HEK293 (cell line): Measurements from ENCODE around the gene EXOC3L2.

ENCODE experiments used
- HOXA7 ChIP-seq: sonication (generic); formaldehyde crosslinking; IDR thresholded peaks from 2 replicates; pipeline ENCODE4 v1.8.1; 2022; ENCODE audit warnings: missing genetic modification reagents, borderline replicate concordance
- REPIN1 ChIP-seq: fragments of 450-650 bp; formaldehyde crosslinking; IDR thresholded peaks from 2 replicates; pipeline ENCODE4 v1.5.1; 2017; ENCODE audit warnings: missing biosample characterization, missing genetic modification characterization, low read depth
- SETDB1 ChIP-seq: IDR thresholded peaks from one replicate; pipeline ENCODE4 v1.6.1; 2017; ENCODE audit warnings: mild to moderate bottlenecking, low read length, moderate library complexity, mixed read lengths; ENCODE audit not compliant: insufficient read length
- SP2 ChIP-seq: fragments of 450-650 bp; formaldehyde crosslinking; IDR thresholded peaks from 2 replicates; pipeline ENCODE4 v1.5.1; 2016; ENCODE audit warnings: missing biosample characterization, missing genetic modification characterization
- ZBTB1 ChIP-seq: fragments of 450-650 bp; formaldehyde crosslinking; IDR thresholded peaks from 2 replicates; pipeline ENCODE4 v1.5.1; 2016; ENCODE audit warnings: missing biosample characterization, missing genetic modification characterization
- ZNF121 ChIP-seq: fragments of 450-650 bp; formaldehyde crosslinking; IDR thresholded peaks from 2 replicates; pipeline ENCODE4 v1.5.1; 2016; ENCODE audit warnings: missing biosample characterization, missing genetic modification characterization
- ZNF169 ChIP-seq: fragments of 450-650 bp; formaldehyde crosslinking; IDR thresholded peaks from 2 replicates; pipeline ENCODE4 v1.5.1; 2016; ENCODE audit warnings: missing biosample characterization, missing genetic modification characterization
- ZNF175 ChIP-seq: fragments of 450-650 bp; formaldehyde crosslinking; IDR thresholded peaks from 2 replicates; pipeline ENCODE4 v1.5.1; 2016; ENCODE audit warnings: missing biosample characterization, missing genetic modification characterization
- ZNF19 ChIP-seq: fragments of 450-650 bp; formaldehyde crosslinking; IDR thresholded peaks from 2 replicates; pipeline ENCODE4; 2016; ENCODE audit warnings: missing biosample characterization, missing genetic modification characterization, low read depth
- ZNF274 ChIP-seq, 2 experiments: fragments of 200-500 bp in 1 of 2; fragments of 450-650 bp in 1 of 2; sonication (Bioruptor generic) in 1 of 2; formaldehyde crosslinking in 1 of 2; IDR thresholded peaks; 2 replicates each; pipeline versions ENCODE4 v1.5.1 to v1.6.1; 2014 to 2016; ENCODE audit warnings: borderline replicate concordance in 1 of 2, inconsistent platforms in 1 of 2, low read length in 1 of 2, missing biosample characterization in 1 of 2, missing genetic modification characterization in 1 of 2
- TF ChIP-seq, protein P1 (sequence below): fragments of 450-650 bp; formaldehyde crosslinking; IDR thresholded peaks from 2 replicates; pipeline ENCODE4 v1.5.1; 2016; ENCODE audit warnings: missing biosample characterization, missing genetic modification characterization
- TF ChIP-seq, protein P2 (sequence below): fragments of 450-650 bp; formaldehyde crosslinking; IDR thresholded peaks from 2 replicates; pipeline ENCODE4 v1.5.1; 2016; ENCODE audit warnings: missing biosample characterization, missing genetic modification characterization
- TF ChIP-seq, protein P3 (sequence below): fragments of 450-650 bp; formaldehyde crosslinking; IDR thresholded peaks from 2 replicates; pipeline ENCODE4 v1.5.1; 2016; ENCODE audit warnings: missing biosample characterization, missing genetic modification characterization
- TF ChIP-seq, protein P4 (sequence below): fragments of 450-650 bp; formaldehyde crosslinking; IDR thresholded peaks from 2 replicates; pipeline ENCODE4 v1.5.1; 2017; ENCODE audit warnings: missing biosample characterization, mild to moderate bottlenecking, missing genetic modification characterization, moderate library complexity

DNA sequence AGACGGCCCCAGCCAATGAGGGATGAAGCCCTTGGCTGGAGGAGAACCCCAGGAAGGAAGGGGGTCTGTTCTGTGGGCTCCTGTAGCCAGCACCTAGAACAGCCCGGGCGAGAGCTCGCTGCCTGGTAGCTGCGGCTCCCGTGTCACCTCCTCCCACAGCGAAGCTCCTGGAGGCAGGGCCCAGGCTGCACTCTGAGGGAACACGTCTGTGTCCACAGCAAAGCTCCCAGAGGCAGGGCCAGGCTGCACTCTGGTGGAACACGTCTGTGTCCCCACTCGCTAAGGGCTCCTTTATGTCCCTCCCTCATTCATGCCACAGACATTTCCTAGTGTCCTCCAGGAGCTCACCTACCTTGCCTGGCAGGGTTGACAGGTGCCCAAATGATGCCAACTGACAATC is 75.6 kb downstream of the EXOC3L2 start:
- TF ChIP-seq ZNF19 (no peak), ZNF169 (no peak), ZNF175 (tag by site-specific recombination) (no peak), ZNF274 (IDR thresholded peaks at IDR 0.05; ENCODE audit: low read length) (no peak), ZNF274 (tag by site-specific recombination; IDR thresholded peaks at IDR 0.05; ENCODE audit: borderline replicate concordance) (no peak), ZBTB1 (tag by site-specific recombination) (no peak), HOXA7 (CRISPR knock-in tag) (no peak), REPIN1 (no peak), ZNF121 (tag by site-specific recombination) (no peak), SP2 (tag by site-specific recombination) (no peak), SETDB1 (no peak)
- TF ChIP-seq, protein P1, sequence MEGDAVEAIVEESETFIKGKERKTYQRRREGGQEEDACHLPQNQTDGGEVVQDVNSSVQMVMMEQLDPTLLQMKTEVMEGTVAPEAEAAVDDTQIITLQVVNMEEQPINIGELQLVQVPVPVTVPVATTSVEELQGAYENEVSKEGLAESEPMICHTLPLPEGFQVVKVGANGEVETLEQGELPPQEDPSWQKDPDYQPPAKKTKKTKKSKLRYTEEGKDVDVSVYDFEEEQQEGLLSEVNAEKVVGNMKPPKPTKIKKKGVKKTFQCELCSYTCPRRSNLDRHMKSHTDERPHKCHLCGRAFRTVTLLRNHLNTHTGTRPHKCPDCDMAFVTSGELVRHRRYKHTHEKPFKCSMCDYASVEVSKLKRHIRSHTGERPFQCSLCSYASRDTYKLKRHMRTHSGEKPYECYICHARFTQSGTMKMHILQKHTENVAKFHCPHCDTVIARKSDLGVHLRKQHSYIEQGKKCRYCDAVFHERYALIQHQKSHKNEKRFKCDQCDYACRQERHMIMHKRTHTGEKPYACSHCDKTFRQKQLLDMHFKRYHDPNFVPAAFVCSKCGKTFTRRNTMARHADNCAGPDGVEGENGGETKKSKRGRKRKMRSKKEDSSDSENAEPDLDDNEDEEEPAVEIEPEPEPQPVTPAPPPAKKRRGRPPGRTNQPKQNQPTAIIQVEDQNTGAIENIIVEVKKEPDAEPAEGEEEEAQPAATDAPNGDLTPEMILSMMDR, result no peak
- TF ChIP-seq, protein P2, sequence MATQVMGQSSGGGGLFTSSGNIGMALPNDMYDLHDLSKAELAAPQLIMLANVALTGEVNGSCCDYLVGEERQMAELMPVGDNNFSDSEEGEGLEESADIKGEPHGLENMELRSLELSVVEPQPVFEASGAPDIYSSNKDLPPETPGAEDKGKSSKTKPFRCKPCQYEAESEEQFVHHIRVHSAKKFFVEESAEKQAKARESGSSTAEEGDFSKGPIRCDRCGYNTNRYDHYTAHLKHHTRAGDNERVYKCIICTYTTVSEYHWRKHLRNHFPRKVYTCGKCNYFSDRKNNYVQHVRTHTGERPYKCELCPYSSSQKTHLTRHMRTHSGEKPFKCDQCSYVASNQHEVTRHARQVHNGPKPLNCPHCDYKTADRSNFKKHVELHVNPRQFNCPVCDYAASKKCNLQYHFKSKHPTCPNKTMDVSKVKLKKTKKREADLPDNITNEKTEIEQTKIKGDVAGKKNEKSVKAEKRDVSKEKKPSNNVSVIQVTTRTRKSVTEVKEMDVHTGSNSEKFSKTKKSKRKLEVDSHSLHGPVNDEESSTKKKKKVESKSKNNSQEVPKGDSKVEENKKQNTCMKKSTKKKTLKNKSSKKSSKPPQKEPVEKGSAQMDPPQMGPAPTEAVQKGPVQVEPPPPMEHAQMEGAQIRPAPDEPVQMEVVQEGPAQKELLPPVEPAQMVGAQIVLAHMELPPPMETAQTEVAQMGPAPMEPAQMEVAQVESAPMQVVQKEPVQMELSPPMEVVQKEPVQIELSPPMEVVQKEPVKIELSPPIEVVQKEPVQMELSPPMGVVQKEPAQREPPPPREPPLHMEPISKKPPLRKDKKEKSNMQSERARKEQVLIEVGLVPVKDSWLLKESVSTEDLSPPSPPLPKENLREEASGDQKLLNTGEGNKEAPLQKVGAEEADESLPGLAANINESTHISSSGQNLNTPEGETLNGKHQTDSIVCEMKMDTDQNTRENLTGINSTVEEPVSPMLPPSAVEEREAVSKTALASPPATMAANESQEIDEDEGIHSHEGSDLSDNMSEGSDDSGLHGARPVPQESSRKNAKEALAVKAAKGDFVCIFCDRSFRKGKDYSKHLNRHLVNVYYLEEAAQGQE (tag by site-specific recombination), result no peak
- TF ChIP-seq, protein P3, sequence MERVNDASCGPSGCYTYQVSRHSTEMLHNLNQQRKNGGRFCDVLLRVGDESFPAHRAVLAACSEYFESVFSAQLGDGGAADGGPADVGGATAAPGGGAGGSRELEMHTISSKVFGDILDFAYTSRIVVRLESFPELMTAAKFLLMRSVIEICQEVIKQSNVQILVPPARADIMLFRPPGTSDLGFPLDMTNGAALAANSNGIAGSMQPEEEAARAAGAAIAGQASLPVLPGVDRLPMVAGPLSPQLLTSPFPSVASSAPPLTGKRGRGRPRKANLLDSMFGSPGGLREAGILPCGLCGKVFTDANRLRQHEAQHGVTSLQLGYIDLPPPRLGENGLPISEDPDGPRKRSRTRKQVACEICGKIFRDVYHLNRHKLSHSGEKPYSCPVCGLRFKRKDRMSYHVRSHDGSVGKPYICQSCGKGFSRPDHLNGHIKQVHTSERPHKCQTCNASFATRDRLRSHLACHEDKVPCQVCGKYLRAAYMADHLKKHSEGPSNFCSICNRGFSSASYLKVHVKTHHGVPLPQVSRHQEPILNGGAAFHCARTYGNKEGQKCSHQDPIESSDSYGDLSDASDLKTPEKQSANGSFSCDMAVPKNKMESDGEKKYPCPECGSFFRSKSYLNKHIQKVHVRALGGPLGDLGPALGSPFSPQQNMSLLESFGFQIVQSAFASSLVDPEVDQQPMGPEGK (tag by site-specific recombination), result no peak
- TF ChIP-seq, protein P4, sequence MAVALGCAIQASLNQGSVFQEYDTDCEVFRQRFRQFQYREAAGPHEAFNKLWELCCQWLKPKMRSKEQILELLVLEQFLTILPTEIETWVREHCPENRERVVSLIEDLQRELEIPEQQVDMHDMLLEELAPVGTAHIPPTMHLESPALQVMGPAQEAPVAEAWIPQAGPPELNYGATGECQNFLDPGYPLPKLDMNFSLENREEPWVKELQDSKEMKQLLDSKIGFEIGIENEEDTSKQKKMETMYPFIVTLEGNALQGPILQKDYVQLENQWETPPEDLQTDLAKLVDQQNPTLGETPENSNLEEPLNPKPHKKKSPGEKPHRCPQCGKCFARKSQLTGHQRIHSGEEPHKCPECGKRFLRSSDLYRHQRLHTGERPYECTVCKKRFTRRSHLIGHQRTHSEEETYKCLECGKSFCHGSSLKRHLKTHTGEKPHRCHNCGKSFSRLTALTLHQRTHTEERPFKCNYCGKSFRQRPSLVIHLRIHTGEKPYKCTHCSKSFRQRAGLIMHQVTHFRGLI (tag by site-specific recombination), result no peak
